Measurements from ENCODE around the gene GREB1L.

GREB1L gene

DNA sequence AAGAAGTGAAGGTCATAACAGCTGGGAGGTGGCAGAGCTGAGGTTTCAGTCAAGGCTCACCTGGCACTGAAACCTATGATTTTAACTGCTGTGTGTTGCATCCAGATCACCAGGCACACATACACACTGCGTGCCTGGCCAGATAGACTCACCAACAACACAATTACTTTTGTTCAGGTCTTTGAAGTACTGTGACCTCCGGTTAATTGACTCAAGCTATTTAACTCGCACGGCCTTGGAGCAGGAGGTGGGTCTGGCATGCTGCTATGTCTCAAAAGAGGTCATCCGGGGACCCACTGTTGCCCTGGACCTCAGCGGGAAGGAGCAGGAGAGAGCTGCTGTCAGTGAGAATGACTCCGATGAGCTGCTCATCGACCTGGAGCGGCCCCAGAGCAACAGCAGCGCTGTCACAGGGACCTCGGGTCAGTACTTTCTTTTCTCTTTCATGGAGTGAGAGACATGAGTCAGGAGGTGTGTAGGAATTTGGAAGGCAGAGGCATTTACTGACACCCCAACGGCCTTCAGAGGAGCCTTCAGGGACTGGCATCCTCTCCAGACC, 254.3 kb downstream of the GREB1L start:
- ATAC-seq, result no peak

DNA sequence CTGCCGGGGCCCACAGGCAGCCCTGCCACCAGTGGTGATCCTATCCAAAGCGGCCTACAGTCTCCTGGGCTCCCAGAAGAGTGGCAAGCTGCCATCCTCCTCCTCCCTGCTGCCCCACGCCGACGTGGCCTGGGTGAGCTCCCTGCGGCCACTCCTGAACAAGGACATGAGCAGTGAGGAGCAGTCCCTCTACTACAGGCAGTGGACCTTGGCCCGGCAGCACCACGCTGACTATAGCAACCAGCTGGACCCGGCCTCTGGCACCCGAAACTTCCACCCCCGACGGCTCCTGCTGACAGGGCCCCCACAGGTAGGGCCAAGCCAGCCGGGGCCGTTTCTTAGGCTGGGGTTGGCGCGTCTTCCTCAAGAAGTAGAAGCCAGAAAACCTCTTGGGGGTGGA, 258.0 kb downstream of the GREB1L start:
- ATAC-seq, result no peak

DNA sequence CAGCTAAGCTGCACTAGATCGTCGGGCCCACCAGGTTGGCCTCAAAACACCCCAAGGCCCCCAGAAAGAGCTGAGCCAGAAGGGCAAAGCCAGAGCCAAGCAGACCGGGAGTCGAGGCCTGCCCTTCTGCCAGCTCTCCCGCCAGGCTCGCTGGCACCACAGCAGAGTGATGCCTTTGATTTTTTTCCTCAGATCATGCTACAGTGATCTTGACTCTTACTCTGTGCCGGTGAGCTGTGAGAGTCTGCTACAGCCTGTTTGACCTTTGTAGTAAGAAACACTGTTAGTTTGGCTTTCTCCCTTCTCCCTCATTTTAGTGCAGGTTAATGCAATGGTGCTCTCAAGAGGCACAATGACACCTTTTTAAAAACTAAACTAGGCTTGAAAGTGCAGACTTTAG, 260.6 kb downstream of the GREB1L start:
- no peak for ATAC-seq

DNA sequence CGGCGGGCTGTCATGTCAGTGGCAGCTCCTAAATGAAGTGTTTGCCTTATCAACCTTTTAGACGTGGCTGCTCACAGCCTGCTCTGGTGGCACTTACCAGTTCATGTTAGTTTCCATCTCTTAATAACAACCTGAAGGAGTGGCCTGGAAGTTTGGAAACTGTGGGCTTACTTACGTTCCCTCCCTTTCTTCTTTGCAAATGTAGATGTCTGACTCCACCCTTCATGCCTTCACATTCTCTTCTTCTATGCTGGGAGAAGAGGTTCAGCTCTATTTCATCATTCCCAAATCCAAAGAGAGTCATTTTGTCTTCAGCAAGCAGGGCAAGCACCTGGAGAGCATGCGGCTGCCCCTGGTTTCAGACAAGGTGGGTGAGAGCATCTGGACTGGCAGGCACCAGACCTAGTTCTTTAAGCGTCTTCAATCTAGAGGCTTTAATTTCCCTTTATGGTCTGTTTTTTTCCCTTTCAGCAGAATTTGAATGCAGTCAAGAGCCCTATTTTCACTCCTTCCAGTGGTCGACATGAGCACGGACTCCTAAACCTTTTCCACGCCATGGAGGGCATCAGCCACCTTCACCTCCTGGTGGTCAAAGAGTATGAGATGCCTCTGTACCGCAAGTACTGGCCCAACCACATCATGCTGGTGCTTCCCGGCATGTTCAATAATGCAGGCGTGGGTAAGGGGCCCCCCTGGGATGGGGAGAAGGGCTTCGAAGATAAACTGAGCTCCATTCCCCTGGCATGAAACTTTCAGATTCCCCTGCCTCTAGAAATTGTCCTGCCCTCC, 266.1 kb downstream of the GREB1L start:
- ATAC-seq, result no peak

DNA sequence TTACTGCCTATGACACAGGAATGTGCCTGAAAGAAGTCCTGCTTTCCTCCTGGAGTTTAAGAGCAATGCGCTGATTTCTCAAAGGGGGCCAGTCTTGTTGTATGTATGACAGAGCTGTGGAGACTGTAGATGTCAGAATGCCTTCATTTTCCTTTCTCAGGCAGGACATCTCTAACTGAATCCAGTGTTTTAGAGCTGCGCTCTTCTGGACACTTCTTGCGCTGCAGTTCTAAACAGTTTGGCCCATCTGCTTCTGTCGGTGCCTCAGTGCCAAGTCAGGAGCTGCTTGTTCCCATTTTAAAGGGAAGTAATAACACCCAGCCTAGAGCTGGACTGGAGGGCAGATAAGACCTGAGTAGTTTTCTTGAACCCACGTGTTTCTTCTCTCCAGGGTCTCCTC, 267.0 kb downstream of the GREB1L start:
- ATAC-seq, result no peak

DNA sequence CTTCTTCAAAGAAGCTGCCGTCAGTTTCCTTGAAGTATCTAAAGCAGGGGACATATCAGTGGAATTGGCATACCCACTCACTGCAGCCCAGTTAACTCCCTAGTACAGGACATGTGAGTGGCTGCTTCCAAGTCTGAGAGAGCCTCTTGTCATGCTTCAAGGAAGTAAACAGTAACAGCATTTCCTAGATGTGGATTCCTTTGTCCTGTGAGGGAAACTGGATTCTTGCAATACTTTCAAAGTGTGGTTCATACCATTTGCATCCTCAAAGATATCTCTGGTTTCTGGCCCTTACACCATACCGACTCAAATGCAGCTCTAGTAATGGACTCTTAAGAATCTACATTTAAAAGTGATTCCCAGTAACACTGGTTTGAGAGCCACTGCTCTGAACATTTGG, 271.3 kb downstream of the GREB1L start:
- no peak for ATAC-seq

DNA sequence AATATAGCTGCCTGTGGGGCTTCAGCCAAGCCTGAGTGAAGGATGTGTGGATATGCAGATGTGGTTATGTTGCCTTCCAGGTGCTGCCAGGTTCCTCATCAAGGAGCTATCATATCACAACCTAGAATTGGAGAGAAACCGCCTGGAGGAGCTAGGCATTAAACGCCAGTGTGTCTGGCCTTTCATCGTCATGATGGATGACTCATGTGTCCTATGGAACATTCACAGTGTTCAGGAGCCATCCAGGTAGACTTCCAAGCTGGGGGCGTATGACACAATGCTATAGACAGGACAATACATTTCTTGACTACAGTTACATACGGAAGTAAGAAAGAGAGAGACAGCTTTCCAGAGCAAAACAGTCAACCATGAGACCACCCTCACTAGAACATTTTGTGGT, 271.7 kb downstream of the GREB1L start:
- no peak for ATAC-seq

DNA sequence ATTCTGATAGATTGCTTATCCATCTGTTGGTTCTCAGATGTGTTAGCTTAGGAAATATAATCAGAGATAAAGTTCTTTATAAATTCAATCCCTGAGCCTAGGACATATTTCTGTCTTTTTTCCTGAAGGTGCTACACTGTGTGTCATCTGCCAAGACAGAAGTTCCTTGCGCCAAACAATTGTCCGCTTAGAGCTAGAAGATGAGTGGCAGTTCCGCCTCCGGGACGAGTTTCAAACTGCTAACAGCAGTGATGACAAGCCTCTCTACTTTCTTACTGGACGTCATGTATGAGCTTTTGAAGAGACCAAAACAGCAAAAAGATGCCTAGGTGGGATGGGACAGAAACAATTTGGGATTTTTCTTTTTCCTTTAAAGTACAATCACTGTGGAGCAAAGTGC, 280.5 kb downstream of the GREB1L start:
- no peak for ATAC-seq

DNA sequence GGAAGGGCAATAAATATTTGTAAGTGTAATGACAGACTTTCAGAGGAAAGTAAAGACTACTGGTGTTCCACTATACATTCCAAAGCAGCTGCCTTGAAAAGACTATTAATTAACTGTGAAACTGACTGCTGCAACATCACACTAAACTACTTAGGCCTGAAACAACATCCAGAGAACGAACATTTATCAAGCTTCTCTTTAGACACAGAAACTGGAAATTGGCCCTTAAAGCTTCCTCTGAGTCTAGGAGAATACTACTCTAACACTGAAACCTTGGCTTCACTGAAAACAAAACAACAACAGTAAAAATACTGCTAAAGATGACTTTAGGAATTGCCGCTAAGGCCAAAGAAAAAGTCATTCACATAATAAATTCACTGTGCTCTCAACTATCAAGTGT, 283.9 kb downstream of the GREB1L start:
- no peak for ATAC-seq

DNA sequence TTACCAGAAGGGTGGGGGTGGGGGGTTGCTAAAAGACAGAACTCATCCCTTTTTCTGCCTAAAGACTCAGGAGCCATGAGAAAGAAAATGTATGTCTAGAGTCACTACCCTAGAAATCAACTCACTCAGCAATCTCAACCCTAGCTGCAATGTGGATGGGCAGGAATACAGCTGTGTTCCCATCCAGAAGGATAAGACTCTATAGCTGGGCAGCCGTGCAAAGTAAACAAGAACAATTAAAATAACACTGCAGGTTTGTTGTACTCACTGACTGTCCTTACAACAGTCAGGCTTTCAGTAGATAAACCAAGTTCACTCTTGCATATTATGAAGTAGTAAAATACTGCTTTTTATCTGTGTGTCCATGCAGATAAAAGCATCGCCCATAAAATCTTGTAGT, 284.4 kb downstream of the GREB1L start:
- no peak for ATAC-seq

DNA sequence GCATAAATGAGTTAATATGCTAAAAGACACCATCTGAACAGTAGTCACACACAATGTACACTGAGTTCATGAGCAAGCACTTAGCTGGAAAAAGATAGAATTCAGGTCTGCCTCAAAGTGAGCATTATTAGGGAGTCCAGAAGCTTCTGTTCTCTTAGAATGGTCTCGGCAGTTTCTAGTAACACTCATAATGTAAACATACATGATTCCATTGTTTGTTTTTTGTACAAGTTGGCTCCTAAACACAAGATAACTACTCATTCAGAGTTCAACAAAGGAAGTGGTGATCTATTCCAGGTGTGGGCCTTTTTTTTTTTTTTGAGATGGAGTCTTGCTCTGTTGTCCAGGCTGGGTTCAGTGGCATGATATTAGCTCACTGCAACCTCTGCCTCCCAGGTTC, 292.3 kb downstream of the GREB1L start:
- ATAC-seq, result no peak

DNA sequence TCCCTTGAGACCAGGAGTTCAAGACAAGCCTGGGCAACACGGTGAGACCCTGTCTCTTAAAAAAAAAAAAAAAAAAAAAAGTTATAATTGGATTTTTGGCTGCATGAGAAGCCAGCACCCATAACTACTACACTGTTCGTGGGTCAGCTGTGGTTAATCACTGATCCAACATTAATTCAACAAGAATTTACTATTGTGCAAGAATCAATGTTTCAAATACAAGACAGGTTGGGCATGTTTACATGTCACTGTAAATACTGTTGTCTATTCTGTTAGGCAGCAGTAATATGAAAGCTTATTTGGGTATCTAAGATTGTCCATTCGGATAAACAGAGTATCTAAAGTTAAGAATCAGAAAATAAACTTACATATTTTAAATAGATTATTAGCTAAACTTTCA, 296.2 kb downstream of the GREB1L start:
- ATAC-seq, result no peak

DNA sequence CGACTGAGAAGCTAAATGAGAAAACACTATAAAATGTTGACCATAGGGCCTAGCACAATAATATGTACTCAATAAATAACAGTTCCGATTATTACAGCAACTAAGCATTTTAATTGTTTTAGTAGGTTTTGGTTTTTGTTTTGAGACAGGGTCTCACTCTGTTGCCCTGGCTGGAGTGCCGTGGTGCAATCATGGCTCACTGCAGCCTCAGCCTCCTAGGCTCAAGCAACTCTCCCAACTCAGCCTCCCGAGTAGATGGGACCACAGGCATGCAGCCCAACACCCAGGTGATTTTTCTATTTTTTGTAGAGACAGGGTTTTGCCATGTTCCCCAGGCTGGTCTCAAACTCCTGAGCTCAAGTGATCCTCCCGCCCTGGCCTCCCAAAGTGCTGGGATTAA, 304.4 kb downstream of the GREB1L start:
- no peak for ATAC-seq

DNA sequence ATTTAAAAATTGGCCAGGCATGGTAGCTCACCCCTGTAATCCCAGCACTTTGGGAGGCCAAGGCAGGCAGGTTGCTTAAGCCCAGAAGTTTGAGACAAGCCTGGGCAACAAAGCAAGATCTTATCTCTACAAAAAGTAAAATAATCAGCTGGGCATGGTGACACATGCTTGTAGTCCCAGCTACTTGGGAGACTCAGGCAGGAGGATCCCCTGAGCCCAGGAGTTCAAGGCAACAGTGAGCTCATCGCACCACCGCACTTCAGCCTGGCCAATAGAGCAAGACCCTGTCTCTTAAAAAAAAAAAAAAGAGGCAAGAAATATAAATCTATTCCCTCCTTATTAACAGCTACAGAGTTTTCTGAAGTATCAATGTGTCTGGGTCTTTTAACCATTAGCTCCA, 306.6 kb downstream of the GREB1L start:
- ATAC-seq, result no peak

DNA sequence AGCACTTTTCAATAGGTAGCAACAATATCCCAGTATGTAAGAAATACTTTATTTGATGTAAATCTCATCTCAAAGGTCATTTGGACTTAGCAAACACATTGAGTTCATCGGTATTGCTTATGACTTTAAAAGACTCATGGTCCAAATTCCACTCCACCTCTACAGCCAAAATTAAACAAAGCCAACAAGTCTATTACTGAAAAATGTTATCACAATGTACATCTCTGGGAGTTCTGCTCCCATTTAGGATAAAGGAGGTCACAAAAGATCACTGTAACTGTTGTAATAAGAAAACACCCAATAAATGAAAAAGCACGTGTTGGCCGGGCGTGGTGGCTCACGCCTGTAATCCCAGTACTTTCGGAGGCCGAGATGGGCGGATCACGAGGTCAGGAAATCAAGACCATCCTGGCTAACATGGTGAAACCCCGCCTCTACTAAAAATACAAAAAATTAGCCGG, 308.5 kb downstream of the GREB1L start:
- ATAC-seq, result no peak

DNA sequence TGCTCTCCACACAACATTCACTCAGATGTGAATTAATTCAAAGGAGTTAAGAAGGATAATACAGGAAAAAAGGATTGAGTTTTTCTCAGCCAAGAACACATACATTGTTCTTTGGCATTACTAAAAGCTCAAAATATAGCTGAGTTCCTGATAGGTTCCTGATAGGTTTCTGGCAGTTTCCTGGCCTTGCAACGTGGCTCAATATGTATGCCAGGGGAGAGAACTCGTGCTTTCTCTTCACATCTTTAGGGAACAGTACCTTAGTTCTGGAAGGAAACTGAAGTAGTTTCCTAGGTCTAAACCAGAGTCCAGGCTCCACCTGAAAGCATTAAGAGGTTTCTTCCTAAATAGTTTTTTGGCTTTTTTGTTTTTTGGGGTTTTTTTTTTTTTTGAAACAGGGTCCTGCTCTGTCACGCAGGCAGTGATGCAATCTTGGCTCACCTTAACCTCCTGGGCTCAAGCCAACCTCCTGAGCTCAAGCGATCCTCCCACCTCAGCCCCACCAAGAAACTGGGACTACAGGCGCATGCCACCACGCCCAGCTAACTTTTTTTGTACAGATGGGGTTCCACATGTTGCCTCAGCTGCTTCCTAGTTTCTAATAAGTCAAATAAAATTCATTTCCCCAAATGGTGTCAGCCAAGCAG, 315.7 kb downstream of the GREB1L start:
- ATAC-seq, result no peak

DNA sequence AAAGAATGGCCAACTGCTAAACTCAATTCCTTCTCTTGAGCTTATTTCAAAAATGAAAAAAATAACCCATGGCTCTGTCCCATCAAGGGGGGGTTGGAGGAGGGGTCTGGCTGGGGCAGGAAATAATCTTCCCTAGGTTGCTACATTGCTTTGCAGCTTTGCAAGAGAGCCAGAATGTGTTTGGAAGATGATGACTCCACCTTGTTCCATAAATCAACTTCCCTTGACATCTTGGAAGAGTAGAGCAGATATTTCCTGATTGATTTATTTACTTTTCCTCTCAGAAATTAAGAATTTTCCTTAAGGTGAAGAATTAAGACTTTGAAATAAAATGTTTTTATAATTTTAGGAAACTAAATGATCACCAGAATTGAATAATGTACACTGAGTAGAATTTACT, 317.2 kb downstream of the GREB1L start:
- ATAC-seq, result no peak

DNA sequence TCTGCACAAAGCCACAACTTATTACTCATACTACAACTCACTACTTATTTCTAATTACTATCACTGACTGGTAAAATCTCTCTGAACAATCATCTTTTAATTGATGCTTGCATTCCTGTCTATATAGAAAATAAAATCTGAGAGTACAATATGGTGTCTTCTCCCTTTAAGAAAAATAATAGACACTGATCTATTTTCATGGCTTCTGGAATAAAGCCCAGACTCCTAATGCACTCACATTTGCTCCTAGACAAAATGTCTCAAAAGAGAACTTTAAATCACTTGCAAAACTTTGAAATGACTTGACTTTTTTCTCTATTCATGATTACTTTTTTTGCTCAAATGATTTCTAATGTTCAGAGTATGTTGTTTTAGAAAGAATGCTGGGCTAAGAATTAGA, 329.7 kb downstream of the GREB1L start:
- ATAC-seq, result no peak

All from activated CD4-positive, CD25-positive, alpha-beta regulatory T cell treated with anti-CD3 and anti-CD28 coated beads, Interleukin-2, amount 50 U/mL, for 24 hours (primary cell).